ENCODE measurements around the gene FHL2.
"Not testable (repeated sequence)": the region's sequence is repeated elsewhere in the genome, so short reads cannot be mapped to it uniquely, and the experiment has no call there.

Gene FHL2, protein sequence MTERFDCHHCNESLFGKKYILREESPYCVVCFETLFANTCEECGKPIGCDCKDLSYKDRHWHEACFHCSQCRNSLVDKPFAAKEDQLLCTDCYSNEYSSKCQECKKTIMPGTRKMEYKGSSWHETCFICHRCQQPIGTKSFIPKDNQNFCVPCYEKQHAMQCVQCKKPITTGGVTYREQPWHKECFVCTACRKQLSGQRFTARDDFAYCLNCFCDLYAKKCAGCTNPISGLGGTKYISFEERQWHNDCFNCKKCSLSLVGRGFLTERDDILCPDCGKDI

DNA sequence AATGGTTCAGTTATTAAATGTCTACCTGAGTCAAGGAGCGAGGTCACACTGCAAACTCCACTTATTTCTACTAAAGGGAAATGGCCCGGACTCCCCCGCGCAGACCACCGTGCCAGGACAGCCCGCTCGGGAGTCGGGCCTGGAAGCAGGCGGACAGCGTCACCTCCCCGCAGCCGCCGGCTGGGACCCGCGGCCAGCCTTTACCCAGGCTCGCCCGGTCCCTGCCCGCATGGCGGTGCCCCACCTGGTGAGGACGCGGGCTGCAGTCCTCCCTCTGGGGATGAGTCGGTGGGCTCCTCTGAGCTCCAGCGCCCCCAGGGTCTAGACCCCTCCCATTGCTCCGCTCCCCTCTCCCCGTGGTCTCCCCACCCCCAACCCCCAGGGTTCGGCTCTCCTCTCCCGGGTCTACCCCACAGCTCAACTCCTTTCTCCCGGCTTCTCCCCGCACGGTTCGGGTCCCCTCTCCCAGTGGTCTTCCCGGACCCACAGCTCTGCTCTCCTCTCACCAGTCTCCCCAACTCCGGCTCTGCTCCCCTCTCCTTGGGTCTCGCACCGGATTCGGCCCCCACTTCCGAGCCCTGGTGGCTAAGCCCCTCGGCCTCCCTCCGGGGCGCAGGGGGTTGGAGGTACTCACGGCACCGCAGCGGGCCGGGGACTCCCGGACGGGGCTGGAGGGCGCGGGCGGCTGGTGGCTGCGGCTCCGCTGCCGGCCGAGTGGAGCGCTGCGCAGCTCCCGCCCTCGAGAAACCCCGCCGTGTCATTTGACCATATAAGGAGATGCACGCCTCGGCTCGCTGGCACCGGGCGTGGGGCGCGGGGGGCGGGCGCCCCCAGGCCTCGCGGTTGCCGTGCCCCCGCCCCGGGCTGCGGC is at the start of gene FHL2:
TSS of gene FHL2 (minus strand) at position 716 of the 871 bp plus-strand sequence. CDS start 12,535 bp downstream, outside the sequence.
- DNase-seq, result peak; percentile 58

DNA sequence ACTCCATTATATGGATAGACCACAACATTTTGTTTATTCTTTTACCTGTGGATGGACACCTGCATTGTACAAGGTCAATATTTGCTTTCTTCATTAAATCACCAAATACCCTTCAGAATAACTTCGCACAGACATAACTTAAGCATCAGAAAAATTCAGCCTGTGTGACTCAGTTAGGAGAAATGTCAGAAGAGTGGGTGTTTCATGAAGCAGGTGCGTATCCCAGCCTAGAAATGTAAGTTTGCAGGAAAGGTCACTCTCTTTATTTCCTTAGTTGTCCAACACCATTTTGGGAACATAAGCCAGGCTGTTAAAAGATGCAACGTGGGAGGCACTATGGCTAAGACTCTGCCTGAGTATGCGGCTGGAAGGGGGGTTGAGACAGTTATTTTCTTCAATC is 48.6 kb upstream of the FHL2 start:
- no peak for DNase-seq

DNA sequence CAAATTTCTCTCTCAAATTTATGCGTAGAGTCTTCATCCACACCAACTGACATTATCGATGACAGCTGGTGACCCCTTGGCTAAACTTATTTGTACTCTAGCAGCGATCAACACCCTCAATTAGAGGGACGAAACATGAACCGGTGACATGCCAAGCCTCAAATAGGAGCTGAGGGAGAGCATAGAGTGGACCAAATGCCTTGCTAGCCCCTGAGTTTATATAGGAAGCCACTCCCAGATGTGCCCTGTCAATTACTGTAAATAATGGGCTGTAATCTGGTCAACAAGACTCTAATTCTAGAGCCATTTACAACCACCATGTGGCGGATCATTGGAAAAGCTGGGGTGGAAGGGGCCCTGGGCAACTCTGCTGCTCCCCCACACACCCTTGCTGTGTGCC is 47.6 kb upstream of the FHL2 start:
- no peak for DNase-seq

DNA sequence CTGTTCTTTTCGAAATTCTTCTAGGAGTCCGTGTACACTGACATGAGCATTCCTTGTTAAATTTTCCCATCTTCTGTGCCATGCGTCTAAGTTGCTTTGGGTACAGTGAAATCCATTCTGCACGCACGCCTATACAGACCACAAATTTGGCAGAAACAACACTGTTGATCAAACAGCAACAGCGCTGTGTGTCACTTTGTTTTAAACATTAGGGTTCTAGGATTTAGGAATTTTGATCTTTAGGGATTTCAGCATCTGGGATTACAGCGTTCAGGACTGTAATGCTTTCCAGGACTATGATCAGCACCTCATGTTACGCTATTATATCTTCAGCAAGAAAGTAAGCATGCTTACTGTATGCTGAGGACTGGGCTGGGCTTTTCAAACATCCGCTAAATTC is 47.1 kb upstream of the FHL2 start:
- no peak for DNase-seq

DNA sequence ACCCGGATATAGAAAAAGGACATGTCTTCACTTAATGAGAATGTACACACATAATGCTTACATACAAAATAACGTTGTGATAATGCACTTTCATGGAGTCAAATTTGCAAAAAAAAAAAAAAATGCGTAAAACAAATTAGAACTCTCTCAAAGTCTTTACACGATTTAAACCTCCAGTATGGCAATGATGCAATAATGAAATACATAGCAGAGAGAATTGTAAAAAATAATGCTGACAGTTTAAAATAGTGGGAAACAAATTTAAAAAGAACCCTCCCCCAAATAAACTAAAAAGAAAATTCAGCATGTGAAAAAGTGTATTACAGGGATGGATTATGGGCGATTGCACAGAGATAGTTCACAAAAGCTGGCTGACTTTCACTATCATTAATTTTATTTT is 46.6 kb upstream of the FHL2 start:
- no peak for DNase-seq

DNA sequence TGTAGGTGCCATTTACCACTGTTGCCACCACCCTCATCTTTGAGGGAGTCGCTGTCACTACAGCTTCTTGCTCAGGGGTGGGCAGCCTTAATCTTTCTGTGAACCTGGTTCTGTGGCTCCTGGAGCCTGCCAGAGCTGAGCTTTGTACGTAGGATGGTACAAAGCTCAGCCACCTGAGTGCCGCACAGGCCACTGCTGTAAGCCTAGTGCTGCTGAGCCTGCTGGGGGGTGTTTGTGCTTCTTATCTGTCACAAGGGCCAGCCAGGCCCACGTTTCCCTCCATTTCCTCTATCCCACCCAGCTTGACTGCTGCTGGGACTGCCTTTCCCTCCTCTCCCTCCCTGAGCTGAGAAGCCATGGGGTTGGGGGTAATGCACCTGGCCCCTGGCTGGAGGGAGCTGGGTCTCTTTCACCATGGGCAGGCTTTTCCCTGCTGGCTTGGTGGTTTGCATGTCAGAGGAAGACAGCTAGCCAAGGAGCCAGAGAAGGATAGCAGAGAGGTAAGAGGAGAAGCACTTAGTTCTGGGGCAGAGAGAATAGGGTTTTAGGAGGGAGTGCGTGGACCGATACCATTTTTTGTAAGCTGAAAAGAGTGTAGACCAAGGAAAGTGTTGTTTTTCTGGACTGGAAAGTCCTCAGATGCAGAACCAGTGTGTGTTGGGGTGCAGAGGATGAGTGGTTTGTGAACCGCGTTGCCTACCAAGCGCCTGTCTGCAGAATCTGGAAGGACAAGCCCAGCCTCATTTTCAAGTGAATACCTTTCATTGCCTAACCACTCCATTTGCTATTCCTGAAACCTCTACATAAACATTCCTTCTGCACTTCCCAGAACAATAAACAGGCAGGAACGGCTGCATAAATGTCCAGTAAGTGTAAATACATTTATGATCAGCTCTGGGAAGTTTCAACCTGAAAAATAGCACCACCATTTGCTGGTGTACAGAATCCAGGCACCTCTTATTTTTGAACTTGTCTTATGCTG is 45.1 kb upstream of the FHL2 start:
- no peak for DNase-seq

DNA sequence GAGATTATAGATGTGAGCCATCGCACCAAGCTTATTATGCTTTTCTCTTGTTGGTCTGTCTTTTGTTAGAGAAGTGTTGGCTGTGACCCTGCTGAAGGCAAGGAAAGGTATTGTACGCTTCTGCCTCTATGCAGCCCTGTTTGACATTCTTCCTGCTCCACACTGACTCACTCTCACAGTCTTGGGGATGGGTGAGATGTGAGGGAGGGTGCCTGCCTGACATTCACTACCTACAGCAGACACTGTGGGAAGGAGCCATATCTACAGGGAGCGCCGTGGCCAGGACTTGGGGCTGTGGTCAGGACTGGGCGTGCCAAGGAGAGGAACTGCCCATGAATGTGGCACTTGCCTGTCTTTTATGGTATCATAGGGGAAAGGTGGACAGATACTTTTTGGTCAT is 43.9 kb upstream of the FHL2 start:
- DNase-seq, result no peak

DNA sequence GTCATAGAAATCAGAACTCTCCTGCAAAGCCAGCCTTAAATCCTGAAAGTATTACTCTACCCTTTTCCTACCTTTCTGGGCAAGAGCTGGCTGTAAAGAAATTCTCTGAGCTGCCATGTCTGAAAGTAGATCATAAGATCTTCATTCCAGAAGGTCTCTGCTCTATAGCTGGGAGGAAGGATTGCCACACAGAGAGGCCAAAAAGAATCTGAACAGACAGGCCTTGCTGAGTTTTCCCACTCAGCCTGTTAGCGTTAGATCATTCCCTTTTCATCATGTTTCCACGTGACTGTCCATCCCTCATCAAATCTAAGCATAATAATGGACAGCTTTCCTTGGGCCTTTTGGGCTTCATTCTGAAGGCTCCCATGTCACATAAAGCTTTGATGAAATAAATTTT is 43.2 kb upstream of the FHL2 start:
- DNase-seq, result no peak

DNA sequence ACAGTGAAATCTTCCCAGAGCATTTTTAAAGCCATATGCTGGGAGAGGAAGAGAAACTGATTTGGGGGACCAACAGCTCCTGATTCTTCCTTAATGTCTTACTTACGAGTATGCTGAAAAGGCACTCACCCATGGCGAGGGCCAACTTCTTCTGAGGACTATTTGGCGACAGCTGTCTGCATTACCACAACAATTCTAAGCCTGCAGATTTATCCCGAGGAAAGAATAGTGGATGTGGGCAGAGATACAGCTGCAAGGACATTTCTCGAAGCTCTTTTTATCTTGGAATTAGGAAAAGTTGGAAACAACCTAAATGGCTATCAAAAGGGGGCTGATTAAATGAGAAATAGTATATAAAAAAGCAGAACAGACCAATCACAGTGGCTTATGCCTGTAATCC is 40.3 kb upstream of the FHL2 start:
- no peak for DNase-seq

DNA sequence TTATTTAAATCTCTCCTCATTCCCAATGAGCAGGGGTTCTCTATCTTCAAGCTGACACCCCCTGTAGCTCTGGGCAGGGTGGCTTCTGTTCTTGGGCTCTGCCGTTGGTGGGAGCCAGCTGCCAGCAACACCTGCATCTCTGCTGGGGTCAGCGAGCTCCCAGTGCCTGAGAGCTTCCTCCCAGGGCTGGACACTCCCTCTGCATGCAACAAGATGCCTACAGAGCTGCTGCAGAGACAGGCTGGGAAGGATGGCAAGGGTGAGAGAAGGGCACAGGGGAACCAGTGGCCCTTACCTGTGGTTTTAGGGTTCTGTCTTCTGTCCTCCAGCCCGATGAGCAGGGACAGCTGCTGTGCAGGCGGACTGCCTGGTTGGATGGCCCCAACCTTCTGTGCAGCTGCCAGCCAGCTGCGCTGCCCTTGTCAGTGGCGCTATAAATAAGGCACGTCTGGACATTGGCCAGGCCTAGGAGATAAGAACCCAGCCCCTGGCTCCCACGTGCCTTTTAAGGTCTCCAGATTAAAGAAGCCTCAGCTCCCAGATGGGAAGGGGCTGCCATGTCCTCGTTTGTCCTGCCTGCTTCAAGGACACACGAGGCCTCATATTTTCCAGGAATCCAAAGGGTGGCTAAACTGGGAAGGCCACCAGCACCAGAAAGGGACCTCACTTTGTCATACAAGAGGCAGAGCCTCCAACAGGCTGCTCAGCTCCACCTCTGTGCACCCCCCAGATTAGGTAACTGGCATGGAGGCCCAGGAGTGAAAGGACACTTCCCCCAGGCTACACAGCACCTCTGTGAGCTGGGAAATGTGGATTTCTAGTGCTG is 39.5 kb upstream of the FHL2 start:
- DNase-seq, result no peak

DNA sequence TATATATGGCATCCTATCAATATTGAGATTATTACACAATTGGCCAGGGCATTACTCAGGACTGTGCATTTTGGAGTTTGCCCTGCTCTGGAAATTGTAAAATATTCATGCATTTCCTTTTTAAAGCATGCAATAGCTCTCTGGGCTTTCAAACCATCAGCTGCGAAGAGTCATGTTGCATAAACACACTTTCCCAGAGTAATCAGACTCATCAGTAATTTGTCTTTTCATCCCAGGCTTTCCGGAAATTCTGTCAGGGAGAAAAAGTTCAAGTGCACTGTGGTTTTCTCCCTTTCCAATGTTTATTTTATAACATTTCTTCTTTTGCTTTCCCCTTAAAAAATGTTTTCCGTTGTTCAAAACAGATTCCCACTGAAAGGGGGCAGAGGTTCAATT is 38.9 kb upstream of the FHL2 start:
- no peak for DNase-seq

DNA sequence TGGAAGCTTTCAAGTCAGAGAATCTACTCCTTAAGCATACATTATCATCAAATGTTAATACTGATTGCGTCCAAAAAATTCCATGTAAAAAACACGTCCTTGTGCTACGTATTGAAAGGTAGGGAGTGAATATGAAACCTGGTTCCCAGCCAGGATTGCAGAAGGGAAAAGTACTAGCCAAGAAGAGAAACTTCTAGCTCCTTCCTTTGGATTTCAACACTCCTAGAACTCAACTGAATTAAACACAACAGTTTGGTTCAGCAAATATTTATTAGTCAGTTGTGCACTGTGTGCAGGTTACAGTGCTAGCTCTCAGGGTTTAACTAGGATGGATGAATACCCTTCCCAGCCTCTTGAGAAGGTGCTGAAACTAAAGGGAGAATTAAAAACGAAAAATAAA is 33.9 kb upstream of the FHL2 start:
- no peak for DNase-seq

DNA sequence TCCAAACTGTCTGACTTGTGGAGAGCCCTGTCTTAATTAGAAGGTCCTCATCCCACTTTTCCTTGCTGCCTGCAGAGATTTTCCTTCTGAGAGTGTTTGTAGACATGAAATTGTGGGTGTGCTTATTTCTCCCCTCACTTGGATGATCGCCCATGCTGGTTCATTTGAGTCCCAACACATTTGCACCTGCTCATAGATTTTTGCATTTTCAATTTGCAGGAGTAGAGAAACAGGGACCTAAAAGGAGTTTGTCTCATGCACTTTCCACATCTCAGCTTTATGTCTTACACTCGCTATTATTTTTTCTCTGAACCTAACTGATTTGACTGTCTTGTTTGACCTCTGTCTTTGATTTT is 33.2 kb upstream of the FHL2 start:
- no peak for DNase-seq

DNA sequence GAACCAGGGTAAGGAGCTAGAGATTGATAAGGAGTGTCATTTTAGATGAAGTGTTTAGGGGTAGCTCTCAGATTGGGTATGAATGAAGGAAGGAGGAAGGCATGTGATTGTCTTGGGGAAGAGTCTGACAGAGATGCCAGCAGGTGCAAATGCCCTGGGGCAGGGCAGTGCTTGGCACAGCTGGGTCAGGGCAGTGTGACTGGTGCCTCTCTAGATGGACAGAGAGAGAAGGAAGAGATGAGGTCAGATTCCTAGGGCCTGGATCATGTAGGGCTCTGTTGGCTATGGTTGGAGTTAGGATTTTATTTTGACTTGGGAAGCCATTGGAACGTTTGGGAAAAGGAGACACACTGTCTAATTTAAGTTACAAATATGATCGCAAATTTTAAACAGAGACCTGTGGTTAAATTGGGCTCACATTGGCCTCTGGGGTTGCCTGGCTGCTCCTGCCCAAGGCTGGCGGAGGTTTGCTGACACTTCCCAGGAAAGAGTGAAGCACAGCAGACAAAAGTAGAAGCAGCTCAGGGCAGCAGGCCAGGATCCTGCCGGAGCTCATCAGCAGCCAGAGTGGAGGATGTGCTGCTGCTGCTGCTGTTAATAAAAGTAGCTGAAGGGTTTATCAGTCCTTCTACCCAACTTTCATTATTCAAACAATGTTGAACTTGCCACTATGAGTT is 32.7 kb upstream of the FHL2 start:
- no peak for DNase-seq

DNA sequence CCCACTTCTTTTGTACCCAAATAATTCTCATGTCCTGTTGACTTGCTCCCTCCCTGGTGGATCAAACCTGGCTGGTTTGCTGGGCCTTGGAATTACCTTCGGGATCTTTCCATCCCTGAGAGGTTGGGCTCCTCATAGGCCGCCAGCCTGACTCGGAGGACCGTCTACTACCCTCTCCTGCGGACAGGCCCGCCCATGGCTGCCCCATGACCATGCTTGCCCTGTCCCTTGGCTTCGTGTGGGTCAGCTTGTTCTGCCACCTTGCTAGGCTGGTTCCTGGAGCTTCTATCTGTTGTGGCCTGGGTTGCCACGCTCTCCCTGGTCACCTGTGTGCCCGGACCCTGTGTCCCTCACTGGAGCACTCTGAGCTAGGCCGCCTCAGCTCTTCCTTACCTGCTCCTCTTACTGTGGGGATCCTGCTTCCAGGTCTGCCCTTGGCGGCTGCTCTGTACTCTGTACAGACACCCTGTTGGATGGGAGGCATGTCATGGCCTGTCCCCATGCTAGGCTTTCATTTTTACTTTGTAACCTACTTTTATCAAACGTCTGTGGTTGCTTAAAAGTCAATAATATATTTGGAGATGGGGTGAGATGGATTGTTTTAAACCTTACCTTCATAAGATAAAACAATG is 29.7 kb upstream of the FHL2 start:
- DNase-seq, result no peak

DNA sequence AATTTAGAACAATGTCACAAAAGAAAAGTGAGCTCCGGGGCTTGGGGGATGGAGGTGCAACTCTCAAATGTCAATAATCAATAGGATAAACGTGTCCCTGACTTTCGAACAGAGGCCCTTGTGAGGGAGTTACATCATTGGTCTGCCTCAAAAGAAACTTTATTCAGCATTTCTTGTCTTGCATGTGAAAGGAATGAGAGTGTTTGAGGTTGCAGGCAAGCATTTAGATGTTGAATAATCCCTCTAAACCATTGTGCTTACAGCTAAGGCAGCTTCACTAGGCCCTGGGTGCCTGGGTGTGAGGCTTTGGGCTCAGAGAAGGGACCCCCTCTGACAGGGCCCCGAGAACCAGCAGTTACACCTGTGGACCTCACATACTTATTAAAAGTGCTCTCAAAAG is 28.6 kb upstream of the FHL2 start:
- DNase-seq, result no peak

DNA sequence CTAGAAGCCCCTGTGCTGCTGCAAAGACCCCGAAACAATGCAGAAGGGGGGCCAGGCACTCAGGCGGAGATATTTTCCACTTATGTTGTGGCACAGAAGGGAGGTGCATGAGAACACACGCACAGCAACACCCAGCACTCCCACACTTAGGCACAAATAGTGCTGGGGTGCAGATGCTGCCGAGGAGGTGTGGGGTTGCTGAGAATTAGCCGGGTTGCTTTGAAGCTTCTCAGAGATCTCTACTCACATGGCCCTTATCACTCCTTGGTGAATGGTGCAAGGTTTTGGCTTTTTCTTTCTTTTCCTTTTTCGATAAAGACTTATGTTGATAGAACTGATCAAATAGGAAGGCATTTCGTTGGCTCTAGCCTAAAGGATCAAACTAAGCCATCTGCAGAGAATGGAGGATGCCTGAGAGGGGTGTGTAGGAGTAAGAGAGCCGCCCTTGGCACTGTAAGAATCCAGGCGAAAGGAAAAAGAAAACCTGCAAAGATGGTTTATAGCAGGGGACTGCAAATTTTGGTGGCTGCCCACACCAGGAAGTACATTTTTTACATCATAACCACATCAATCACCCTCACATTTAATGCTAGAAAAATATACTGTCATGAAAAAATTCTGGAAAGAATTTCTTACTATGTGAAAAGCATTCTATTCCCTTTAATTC is 27.9 kb upstream of the FHL2 start:
- no peak for DNase-seq

DNA sequence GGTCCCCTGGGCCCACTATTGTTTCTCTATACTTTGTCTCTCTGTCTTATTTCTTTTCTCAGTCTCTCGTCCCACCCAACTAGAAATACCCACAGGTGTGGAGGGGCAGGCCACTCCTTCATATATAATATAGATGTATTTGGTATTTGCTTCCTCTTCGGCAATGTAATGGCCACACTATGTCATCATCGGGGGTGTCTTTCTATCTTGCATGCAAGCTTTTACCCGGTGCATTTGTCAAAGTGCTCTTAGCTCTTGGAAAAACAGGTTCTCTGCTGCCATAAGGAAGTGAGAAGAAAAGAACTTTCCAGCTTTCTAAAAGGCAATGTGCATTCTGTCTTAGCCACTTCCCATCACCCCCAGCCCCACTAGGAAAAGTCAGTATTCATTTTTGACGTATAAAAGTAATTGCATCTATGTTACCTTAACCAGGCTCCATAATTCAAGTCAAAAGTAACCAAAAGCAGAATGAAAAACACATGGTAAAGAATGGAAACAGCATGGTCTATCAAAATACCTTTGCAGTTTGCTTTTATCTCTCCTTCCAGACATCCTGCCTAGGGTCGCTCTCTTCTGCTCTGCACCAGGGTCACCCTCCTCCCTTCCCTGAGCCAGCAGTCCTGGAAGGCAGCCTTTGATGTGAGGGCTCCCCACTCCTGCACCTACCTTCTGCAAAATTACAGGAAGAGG is 27.2 kb upstream of the FHL2 start:
- DNase-seq, result no peak

DNA sequence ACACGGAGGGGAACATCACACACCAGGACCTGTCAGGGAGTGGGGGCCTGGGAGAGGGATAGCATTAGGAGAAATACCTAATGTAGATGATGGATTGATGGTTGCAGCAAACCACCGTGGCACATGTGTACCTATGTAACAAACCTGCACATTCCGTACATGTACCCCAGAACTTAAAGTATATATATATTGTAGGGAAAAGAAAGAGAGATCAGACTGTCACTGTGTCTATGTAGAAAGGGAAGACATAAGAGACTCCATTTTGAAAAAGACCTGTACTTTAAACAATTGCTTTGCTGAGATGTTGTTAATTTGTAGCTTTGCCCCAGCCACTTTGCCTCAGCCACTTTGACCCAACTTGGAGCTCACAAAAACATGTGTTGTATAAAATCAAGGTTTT is 26.0 kb upstream of the FHL2 start:
- not testable (repeated sequence) for DNase-seq

DNA sequence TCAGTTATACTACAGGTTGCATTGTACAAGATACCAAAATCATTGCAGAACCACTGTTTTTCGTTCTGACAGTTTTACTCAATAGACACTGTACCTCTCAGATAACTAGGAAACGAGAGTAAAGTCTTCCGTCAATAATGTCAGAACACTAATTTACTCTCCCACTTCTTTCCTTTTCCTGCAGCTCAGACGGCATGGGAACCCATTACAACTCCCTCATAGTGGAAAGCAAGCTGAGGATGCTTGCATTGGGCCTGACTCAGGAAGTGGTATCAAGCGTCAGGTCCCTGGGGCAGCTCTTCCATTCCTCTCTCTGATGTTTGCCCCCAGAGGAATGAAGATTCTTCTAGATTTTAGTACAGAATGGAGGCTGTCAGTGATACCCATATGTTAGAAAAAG is 23.9 kb upstream of the FHL2 start:
- no peak for DNase-seq

Data from activated CD4-positive, alpha-beta T cell treated with anti-CD3 and anti-CD28 coated beads for 1 hour (primary cell).